GM18868 (cell line): ENCODE data around the gene SORCS1.
"Not testable (repeated sequence)": the region's sequence is repeated elsewhere in the genome, so short reads cannot be mapped to it uniquely, and the experiment has no call there.

Source experiments
- ATAC-seq: cut with Tn5 transposase; IDR thresholded peaks from one replicate; pipeline ENCODE4 v1.9.1; 2021; ENCODE audit warnings: mild to moderate bottlenecking, moderate library complexity; ENCODE audit not compliant: unreplicated experiment

The SORCS1 gene

DNA sequence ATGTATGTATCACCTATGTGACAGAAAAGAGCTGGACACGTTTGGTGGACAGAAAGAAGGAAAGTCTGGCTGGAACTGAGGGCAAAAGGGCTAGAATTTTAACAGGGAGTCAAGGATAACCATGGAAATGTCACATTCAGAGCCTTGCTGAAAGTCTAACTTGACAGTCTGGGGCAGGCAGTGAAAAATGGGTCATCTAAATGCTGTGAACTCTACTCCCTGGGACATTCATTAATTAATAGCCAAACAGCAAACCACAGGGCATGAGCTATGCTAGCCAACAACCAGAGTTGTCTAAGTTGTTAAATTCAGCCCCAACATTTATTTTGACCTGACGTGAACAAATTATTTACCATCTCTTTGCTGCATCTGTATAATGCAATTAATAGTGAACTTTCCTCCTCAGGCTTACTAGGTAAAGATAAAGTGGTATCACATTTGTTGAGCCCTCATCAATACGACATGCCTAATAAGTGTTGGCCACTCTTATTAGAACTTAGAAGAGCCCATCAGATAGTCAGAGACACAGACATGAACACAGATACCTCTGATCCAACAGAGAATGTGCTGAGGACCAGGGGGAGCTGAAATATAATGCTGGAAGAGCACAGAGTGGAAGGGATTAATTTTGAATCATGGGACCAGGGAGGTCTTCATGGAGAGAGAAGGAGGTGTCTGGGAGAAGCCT is 109.9 kb downstream of the SORCS1 start:
- no peak for ATAC-seq

DNA sequence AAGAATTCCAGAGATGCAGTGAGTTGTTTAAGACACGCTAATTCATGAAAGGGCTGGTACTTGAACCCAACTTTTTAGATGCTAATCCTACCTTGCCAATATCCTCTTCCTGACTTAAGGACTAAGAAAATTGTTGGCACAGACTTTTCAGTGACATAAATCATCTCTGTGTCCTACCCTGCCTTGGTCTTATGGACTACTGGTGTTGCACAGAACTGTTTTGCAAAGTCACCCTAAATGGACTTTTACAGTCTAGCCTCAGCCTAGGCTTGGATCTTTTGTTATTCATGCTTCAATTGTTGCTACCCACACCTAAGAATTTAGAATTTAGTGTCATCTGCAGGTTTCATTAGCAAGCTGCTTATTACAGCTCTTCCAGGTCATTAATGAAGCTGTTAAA is 112.7 kb downstream of the SORCS1 start:
- no peak for ATAC-seq

DNA sequence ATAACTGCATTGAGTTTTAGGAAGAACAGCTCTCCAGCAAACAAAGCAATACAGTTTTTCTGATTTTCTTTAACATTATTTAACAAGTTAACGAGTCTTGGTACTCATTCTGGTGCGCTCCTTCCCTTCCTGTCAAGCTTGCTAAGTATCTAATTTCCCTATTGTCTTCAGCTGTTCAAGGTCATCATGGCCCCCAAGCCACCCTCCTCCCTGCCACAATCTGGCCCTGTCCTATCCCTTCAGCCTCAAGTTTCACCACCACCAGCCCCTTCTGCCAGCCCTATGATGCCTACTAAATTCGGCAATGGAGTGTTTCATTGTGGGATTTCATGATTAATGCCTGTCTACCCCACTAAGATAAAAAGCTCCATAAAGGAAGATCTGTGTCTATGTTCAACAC is 121.0 kb downstream of the SORCS1 start:
- no peak for ATAC-seq

DNA sequence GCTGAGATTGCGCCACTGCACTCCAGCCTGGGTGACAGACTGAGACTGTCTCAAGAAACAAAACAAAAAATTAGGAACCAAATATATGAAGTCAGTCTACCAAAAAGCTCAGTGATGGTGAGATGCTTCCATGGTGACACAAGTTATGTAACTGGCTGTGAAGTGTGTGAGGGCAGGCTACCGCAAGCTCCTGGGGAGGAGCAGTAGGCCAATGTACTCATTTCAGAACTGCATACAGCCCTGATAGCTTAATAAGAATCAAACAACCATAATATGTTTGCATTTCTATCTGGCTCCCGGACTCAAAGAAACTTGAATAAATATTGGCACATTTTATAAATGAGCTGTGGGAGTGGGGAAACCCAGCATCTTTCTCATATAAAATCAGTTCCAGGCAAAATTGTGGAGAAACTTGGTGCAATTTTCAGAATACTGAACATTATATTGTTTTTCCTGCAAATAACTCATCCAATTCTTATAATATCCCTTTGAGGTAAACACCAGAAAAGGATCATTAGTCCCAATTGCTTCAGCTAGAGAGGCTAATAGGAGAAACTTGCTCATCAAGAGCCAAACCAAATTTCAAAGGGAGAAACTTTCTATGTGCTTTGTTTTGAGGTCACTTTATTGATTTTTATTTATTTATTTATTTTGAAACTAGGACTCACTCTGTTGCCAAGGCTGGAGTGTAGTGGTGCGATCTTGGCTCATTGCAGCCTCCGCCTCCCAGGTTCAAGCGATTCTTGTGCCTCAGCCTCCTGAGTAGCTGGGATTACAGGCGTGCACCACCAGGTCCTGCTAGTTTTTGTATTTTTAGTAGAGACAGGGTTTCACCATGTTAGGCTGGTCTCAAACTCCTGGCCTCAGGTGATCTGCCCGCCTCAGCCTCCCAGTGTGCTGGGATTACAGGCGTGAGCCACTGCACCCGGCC is 127.0 kb downstream of the SORCS1 start:
- no peak for ATAC-seq

DNA sequence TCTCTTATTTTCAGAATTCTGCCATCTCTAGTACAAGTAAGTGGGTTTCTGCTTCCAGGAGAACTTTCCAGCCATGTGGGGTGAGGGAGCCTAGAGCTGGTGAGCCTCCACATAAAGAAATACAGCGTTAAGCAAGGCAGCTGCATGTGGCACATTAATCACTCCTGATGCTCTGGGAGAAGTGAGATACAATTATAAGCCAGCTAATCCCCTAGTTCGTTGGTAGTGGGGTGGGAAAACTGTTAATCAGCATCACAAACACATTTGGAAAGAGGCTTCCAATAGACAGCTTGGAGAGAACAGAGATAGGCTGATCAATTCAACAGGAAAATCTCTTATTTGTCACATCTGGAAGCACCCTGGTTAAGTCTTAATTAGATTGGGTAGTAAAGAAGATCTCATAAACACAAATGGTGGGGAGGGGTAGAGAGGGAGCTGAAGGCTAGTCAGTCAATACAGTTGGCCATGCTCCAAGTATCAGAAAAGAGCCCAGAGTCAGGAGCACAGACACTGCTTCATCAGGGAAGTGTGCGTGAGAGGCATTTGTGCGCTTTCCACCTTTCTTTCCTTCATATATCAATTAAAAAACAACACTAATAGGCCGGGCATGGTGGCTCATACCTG is 130.6 kb downstream of the SORCS1 start:
- ATAC-seq = no peak

DNA sequence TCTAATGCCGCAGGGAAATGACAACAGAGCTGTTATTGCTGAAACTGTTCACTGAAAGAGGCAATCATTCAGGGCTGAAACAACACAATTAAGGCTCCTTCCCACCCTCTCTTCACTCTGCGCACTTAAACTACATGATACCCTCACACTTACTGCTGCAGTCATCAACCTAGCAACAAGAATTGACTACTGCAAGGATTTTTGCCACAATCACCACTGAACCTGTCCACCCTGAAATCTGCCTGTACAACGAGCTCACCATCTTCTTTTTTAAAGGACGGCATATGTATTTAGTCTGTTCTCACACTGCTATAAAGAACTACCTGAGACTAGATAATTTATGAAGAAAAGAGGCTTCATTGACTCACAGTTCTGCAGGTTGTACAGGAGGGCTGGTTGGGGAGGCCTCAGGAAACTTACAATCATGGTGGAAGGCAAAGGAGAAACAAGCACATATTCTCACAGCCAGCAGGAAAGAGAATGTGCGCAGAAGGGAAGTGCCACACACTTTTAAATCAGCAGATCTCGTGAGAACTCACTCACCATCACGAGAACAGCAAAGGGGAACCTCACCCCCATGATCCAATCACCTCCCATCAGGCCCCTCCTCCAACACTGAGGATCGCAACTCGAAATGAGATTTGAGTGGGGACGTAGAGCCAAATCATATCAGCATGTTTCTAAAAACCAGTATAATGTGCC is 131.7 kb downstream of the SORCS1 start:
- no peak for ATAC-seq

DNA sequence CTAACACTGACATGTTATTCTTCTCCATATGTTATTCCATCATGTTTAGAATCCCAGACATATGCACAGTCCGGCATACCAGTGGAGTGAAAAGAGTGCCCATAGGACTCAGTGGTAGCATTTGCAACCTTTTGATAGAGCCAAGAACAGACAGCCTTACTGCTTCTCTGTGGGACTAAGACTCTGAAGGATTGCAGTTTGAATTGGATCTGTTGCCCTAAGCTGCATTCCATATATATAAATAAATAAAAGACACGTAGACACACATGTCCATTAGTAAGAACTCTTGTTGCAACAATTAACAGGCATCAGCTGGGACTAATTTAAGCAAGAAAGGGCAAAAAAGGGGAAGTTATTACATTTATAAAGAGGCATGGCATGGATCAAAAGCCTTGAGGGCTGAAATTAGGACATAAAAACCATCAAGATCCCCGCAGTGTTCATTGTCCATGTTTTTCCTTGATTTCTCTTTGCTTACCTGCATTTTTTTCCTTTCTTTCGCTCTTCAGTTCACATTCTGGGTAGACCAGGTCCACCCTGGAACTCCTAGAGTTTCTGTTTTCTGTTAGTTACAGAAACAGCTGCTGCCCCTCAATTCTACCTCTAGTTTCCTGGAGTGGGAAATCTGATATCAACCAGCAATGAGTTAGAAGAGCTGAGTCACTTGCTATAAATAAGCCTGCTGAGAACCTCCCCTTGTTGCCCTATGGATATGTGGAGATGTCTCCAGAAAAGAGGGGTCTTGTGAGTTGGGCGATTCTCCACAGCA is 132.4 kb downstream of the SORCS1 start:
- ATAC-seq = no peak

DNA sequence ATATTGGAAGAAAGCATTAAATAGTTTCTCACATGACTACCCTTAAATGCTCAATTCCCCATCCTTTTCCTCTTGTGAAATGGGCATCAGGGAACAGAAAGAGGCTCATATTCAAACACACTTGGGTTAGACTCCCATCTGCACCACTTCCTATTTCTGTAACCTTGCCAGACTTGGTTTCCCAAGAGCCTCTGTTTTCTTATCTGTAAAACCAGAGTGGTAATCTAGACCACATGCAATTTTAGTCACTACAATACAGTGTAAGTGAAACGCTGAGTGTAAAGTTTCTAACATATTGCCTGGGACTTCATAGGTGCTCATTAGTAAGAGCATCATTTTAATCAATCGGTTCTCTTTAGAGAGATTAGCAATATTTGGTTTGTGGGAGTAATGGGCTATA is 136.3 kb downstream of the SORCS1 start:
- no peak for ATAC-seq

DNA sequence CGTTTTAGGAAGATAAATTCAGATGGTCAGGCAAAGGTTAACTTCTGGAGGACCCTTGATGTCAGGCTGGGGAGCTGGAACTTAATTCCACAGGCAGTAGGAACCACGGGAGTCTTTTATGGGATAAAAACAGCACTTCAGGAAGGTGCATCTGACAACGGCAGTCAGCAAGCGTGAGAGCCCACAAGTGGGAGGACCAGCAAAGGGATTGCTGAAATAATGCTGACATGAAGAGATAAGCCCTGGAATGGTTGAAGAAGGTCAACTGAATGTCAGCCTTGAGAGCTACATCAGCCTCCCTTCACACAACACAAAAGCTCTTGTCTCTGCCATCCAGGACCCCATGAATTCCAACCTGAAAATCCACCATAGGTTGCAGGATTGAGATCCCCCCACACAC is 138.8 kb downstream of the SORCS1 start:
- no peak for ATAC-seq

DNA sequence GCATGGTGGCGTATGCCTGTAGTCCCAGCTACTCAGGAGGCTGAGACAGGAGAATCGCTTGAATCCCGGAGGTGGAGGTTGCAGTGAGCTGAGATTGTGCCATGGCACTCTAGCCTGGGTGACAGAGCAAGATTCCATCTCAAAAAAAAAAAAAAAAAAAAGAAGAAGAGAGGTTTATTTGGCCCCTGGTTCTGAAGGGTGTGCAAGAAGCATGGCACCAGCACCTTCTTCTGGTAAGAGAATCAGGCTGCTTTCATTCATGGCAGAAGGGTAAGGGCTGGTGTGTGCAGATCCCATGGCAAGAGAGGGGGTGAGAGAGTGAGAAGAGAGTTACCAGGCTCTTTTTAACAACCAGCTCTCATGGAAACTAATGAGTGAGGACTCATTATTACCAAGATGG is 140.5 kb downstream of the SORCS1 start:
- ATAC-seq = not testable (repeated sequence)

DNA sequence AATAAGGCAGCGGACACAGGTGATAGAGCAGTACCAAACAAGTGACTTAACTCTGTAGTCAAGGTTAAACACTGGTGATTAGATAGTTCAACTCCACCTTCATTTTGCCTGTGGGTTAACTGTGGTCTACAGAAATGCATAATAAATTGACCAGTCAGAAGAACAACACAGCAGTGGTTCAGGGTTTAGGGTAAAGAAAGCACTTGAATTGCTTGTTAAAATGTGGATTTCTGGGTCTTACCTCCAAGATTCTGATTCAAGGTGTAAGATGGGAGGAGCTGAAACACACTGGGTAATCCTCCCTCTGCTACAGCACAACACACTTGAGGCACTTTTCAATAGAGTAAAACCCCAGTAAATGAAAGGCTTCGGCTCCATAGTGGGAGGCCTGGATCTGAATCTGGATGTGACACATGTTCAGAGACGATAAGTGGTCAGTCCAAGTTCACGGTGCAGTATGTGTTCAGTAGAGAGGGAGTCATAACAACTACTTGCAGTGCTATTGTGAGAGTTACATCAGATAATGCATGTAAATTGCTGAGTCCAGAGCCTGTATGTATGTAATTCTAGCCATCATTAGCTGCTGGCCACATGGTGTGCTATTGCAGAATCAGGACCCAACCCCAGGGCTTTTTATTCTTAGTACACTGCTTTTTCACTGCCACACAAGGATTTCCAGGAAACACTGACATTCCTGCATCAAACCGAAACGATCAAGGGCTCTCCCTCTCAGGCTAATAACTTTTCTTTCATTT is 141.7 kb downstream of the SORCS1 start:
- no peak for ATAC-seq

DNA sequence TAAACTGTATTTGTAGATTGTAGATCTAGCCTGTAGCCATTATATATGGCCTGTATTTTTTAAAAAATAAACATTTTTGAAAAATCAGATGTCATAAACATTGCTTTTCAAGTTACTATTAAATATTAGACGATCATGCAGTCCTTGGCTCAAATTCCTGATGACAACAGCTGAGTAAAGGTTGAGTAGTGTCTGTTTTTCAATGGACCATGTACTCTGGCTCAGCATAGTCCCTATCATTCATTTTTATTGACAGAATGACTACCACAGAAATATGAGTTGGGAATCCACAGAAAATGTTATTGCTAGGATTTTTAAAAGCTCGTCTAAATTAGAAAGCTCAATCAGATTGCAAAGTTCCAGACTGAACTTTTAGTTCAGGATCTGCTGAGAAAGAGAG is 145.4 kb downstream of the SORCS1 start:
- ATAC-seq = no peak

DNA sequence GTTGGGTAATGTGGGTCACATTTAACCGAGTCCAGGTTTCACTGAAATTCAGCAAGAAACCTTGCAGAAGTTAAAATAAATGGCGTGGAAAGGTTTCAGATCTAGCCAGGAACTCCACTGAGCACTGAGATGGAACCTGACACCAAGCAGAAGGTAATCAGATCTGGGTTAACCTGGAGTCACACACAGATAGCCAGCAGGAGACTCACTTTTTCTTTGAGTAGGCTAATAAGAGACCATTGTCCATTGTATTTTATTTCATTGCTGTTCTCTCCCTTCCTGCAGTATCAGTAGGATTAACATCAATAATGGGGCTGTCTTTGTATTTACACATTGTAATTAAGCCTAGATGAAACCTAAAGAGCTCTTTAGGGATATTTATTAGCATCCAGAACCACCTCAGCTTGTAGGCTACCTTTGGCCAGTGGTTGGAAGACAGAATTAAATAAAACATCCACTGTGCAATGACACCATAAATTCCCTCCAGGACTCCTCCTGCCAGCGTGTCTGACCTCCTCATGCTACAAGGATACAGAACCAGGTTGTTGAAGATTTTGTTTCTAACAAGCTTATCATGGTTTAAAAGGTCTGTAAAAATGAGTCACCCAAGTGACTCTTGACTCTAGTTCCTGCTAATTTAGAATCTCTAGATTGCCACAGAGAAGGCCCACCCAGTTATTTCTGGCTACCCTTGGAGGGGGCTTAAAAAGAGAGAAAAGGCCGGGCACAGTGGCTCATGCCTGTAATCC is 151.1 kb downstream of the SORCS1 start:
- ATAC-seq = no peak

DNA sequence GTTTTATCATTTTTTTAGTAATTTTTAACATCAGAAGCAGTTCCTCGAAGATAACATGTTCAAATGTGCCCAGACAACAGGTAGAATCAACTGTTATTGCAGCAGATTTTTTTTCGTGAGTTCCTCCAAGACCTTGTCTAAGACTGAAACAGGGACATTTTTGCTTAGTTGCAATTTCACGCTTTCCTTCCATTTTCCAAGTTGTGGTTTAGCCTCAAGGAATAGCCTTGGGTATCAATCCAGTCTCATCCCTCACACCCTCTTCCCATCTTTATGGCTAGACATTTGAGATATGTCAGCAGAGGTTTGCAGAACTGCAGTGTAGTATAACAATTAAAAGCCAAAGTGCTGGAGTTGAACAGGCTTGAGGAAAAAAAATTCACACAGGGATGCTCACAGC is 152.5 kb downstream of the SORCS1 start:
- ATAC-seq = no peak

DNA sequence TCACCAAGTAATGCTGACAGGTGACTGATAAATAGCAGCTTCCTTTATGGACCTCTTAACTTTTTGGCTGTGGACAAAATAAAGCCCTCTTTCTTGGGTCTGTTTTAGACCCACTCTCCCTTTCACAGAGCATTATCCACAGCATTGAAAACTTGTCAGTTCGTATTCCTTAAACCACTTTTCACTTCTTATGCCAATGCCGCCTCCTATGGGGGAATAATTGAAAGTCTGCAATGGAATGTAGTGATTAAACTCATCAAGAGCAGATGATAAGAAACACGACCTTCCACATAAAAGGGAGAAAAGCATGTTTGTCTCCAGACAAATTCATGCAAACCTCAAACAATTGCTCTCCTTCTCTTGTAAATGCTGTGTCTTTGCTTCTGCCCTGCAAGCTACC is 153.4 kb downstream of the SORCS1 start:
- no peak for ATAC-seq

DNA sequence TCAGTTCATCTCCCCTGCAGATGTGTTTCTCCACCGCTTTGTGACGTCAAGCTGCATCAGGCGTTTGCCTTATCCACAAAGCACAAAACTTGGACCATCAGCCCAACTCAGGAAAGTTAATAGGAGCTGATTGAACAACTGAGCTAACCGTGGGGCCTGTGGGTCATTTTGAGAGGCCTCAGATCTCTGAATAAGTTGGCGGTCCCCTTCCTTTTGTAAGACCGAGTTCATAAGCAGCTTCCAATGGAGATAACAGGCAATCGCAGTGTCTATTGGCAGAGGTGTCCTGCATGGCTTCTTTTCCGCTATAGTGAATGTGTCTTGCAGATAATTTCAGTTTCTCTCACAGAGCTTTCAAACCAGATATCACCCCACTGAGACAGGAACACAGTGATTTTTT is 154.0 kb downstream of the SORCS1 start:
- no peak for ATAC-seq

DNA sequence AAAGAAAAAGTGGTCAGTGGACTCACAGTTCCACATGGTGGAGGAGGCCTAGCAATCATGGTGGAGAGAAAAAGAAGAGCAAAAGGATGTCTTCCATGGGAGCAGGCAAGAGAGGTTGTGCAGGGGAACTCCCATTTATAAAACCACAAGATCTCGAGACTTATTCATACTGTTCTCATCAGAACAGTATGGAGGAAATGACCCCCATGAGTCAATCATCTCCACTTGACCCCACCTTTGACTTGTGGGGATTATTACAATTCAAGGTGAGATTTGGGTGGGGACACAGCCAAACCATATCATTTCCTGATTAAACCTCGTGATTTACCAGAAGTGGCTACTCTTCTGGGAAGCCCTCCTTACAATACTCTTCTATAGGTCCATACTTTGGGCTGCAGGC is 160.1 kb downstream of the SORCS1 start:
- ATAC-seq = no peak

DNA sequence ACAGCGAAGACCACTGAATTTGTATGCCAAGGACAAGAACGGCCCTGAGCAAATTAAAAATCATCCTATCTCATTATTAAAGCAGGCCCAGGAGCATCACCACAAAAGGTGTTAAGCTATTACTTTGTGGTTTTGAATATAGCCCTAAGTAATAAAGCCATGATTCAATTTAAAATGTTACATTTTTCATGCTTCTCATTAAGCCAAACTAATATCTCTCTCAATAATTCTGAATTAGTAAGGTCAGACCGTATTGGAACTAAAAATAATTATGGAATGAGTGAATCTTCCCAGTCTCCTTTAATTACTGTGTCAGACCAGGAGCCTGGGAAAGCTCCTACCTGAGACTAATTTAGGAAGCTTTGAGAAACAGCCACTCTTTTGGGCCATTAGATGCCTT is 162.4 kb downstream of the SORCS1 start:
- ATAC-seq = no peak

DNA sequence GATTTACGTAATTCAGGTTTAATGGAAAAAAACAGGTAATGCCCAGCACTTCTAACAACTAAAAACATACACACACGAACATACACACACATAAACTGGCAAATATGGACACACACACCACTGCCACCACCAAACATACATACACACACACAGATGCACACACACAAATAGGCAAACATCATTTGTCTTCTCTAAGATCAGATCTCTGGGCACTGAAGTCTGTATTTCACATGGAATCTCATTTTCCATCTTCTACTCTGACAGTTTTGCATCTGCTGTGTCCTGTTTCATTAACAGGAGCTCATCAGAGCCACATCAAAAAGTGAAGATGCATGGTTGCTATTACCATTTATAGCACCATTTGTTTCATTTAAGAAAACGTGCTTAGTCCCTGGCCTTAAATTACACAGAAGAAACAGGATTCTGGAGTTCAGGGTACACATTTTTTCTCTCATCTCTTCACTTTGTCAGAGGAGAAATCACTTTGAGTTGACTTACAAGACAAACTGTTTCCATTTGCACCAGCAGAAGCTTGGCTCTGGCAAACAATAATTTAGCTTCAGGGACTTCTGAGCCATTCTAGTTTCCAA is 165.3 kb downstream of the SORCS1 start:
- no peak for ATAC-seq
